Mesothelial cell of epicardium (in vitro differentiated cells): ENCODE data around the gene HIPK3. TPM values are rescaled to one million over a fixed set of nuclear protein-coding genes. Genes with fewer than 3 reads are reported as not detected.

Experiments
- DNase-seq, 2 experiments: peaks; one replicate each; pipeline ENCODE4 v3.0.0; 2021; ENCODE audit warnings: low spot score in 2 of 2; ENCODE audit not compliant: unreplicated experiment in 2 of 2
- H3K27ac Mint-ChIP-seq: 2 replicates; pipeline ENCODE4 v1.8.0; 2021; ENCODE audit warnings: mixed read lengths
- H3K27me3 Mint-ChIP-seq: 2 replicates; pipeline ENCODE4 v1.8.0; 2021; ENCODE audit warnings: low read depth, mixed read lengths
- H3K36me3 Mint-ChIP-seq: 2 replicates; pipeline ENCODE4 v1.8.0; 2021; ENCODE audit warnings: mixed read lengths
- H3K4me1 Mint-ChIP-seq: 2 replicates; pipeline ENCODE4 v1.8.0; 2021; ENCODE audit warnings: mixed read lengths
- H3K4me3 Mint-ChIP-seq: 2 replicates; pipeline ENCODE4 v1.8.0; 2021; ENCODE audit warnings: mild to moderate bottlenecking, moderate library complexity, mixed read lengths
- H3K9me3 Mint-ChIP-seq: 2 replicates; pipeline ENCODE4 v1.8.0; 2021; ENCODE audit warnings: mixed read lengths
- total RNA-seq: library from RNA; stranded (reverse); gene quantifications from 3 replicates; pipeline ENCODE4 v1.2.1, GENCODE V29; 2021
- TF ChIP-seq, protein P1 (sequence below): fragments of 200-600 bp; sonication (generic); IDR thresholded peaks from one replicate; pipeline ENCODE4 v1.5.0; 2021; ENCODE audit warnings: antibody characterized with exemption; ENCODE audit not compliant: unreplicated experiment

Gene HIPK3
- total RNA-seq, 1 donor from 2014 or later, result 73.3 TPM

DNA sequence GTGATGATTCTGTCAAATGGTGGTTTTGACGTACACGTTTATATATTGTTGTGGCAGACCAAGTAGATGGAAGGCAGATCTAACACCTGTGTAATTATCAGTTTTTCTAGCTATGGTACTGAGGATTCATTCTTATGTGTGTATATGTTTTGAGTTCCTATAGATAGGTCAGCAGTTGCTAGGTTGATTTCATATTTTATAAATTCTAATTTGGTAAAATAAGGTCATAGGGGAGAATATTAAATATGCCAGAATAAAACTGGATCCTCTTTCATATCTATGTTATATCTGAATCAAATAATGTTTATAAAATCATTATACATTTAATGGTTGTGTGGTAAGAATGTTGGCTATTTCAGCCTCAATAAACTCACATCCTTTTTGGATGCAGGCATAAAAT lies 27.6 kb downstream of the HIPK3 start:
- H3K27ac Mint-ChIP-seq, result no peak overlapping the region
- no peak for DNase-seq
- no peaks in the 10 kb centered on the region for H3K27me3 Mint-ChIP-seq
- no peak overlapping the region for H3K4me3 Mint-ChIP-seq
- peaks cover 3% of the 10 kb centered on the region for H3K9me3 Mint-ChIP-seq
- peaks cover 7% of the 10 kb centered on the region for H3K4me1 Mint-ChIP-seq
- TF ChIP-seq, protein P1, sequence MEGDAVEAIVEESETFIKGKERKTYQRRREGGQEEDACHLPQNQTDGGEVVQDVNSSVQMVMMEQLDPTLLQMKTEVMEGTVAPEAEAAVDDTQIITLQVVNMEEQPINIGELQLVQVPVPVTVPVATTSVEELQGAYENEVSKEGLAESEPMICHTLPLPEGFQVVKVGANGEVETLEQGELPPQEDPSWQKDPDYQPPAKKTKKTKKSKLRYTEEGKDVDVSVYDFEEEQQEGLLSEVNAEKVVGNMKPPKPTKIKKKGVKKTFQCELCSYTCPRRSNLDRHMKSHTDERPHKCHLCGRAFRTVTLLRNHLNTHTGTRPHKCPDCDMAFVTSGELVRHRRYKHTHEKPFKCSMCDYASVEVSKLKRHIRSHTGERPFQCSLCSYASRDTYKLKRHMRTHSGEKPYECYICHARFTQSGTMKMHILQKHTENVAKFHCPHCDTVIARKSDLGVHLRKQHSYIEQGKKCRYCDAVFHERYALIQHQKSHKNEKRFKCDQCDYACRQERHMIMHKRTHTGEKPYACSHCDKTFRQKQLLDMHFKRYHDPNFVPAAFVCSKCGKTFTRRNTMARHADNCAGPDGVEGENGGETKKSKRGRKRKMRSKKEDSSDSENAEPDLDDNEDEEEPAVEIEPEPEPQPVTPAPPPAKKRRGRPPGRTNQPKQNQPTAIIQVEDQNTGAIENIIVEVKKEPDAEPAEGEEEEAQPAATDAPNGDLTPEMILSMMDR, result no peak
- peaks cover 19% of the 10 kb centered on the region for H3K36me3 Mint-ChIP-seq

DNA sequence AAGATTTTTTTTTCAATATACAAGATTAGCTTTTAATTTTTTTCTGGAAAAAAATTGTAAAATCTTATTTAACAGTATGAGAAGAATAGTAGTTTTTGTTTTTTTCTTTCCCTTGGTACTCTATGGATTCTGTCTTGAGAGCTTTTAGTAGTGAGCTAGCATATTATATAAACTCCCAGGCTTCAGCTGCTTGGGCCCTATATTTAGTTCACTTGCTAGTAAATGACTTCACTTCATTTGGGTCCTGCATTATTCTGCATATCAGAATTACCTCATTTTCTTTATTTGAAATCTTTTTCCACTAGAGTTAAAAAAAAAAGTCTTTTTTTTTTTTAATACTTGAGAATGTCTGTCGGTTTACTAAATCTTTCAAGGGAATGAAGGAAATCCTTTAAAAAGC lies 33.1 kb downstream of the HIPK3 start:
- H3K27me3 Mint-ChIP-seq, result no peaks in the 10 kb centered on the region
- peaks cover 20% of the 10 kb centered on the region for H3K4me1 Mint-ChIP-seq
- DNase-seq, result no peak
- H3K4me3 Mint-ChIP-seq, result no peak overlapping the region
- peaks cover 28% of the 10 kb centered on the region for H3K36me3 Mint-ChIP-seq
- H3K27ac Mint-ChIP-seq, result no peak overlapping the region
- no peaks in the 10 kb centered on the region for H3K9me3 Mint-ChIP-seq
- TF ChIP-seq, protein P1, result no peak

DNA sequence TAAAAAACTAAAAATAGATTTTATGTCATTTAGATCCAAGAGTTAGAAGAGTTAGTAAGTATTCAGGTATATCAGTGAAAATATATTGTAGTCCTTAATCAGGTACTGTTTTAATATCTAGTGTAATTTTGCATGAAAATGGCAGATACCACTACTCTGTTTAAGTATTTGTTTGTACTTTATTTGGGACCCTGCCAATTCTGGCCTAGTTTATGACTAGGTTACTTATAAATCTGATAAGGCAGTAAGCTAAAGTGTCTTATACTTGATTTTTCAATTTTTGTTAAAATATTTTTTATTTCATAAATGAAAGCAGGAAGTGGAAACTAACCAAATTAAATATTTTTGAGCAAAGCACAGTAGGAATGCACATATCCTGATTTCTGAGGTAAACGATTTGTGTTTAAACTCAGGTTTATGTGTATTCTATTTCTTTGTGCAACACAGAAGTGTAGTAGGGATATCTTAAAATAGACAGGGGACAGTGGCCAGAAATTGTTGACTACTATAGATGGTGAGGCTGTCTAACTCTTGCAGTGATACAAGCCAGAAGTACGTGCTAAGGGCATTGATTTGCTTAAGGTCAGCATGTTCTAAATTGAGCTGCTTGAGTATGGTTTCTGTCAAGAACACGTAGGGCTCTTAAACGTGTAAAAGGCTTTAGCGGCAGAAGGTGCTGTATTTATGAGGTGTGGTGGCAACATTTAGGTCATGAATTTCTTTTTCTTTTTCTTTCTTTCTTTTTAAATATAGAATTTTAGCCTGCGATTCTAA lies 34.0 kb downstream of the HIPK3 start:
- Mint-ChIP-seq H3K27me3 (no peaks in the 10 kb centered on the region), H3K9me3 (no peaks in the 10 kb centered on the region), H3K4me1 (peaks cover 20% of the 10 kb centered on the region), H3K4me3 (no peak overlapping the region), H3K27ac (peak overlapping the region; percentile 71), H3K36me3 (peaks cover 37% of the 10 kb centered on the region)
- no peak for DNase-seq
- TF ChIP-seq, protein P1, result no peak

- Mint-ChIP-seq H3K36me3 (peaks cover 33% of the 10 kb centered on the region), H3K4me3 (no peak overlapping the region), H3K27ac (no peak overlapping the region), H3K4me1 (peaks cover 18% of the 10 kb centered on the region), H3K27me3 (no peaks in the 10 kb centered on the region), H3K9me3 (peaks cover 5% of the 10 kb centered on the region)
- DNase-seq, result no peak
- TF ChIP-seq, protein P1, result no peak
Measured at GRCh38 chr11:33292311-33292710, 35.1 kb downstream of the HIPK3 start.

DNA sequence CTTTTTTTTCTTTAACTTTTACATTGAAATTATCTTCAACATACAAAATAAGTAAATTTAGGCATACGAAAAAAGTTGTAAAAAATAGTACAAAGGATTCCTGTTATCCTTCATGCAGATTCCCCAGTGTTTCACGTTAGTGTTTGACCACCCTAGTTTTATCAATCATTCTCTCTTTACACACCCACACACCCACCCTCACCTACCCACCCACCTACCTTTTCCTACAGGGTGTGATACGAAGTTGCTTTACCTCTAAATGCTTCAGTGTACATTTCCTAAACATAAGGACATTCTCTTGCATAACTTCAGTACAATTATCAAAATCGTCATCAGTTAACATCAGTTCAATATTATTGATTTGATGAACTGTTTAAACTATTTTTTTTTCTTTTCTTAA lies 37.0 kb downstream of the HIPK3 start:
- H3K9me3 Mint-ChIP-seq, result peaks cover 13% of the 10 kb centered on the region
- H3K4me3 Mint-ChIP-seq, result no peak overlapping the region
- no peak for DNase-seq
- peaks cover 42% of the 10 kb centered on the region for H3K36me3 Mint-ChIP-seq
- H3K27me3 Mint-ChIP-seq, result no peaks in the 10 kb centered on the region
- H3K27ac Mint-ChIP-seq, result no peak overlapping the region
- peaks cover 15% of the 10 kb centered on the region for H3K4me1 Mint-ChIP-seq
- TF ChIP-seq, protein P1, result no peak

- Mint-ChIP-seq H3K27ac (no peak overlapping the region), H3K4me3 (no peak overlapping the region)
Measured at GRCh38 chr11:33294797-33295196, 37.6 kb downstream of the HIPK3 start.

More at GRCh38 chr11:33294797-33295196, 37.6 kb downstream of the HIPK3 start:
- Mint-ChIP-seq H3K27me3 (no peaks in the 10 kb centered on the region), H3K9me3 (peaks cover 13% of the 10 kb centered on the region), H3K4me1 (peaks cover 14% of the 10 kb centered on the region), H3K36me3 (peaks cover 42% of the 10 kb centered on the region)
- TF ChIP-seq, protein P1, result no peak
- no peak for DNase-seq
